ENCODE results near the gene GP9. TPM values are rescaled to one million over a fixed set of nuclear protein-coding genes. Genes with fewer than 3 reads are reported as not detected.

The GP9 gene
- total and polyA plus RNA-seq, 2 donors from 2014 or later, result 0.49 TPM; not detected in 1

DNA sequence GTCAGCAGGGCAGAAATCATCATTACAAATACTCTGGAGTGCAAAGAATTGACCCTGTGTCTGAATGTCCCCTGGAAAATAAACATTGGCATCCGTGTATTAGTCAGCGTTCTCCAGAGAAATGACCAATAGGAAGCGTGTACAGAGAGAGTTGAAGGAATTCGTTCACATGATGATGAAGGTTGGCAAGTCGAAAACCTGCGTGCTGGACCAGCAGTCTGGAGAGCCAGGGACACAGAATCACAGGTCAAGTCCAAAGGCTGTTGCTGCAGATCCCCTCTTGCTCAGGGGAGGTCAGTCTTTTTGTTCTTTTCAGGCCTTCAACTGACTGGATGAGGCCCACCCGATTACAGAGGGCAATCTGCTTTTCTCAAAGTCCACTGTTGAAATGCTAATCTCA is 16.6 kb downstream of the GP9 start:
- no peak for TF ChIP-seq CTCF (IDR thresholded peaks at IDR 0.05; ENCODE audit: borderline replicate concordance, extremely low read depth, insufficient read depth)
- no peak overlapping the region for H3K4me3 ChIP-seq (ENCODE audit: low read length in 3 of 3)
- H3K9me3 ChIP-seq (ENCODE audit: control insufficient read depth in 2 of 3, insufficient read depth in 1 of 3, low read length in 3 of 3), result no peaks in the 10 kb centered on the region
- intact Hi-C loops (cut with DNase I), result no loop called here
- no peak overlapping the region for H3K9ac ChIP-seq (ENCODE audit: low read length in 3 of 3)
- no peaks in the 10 kb centered on the region for H3K36me3 ChIP-seq (ENCODE audit: control insufficient read depth in 2 of 3, insufficient read depth in 3 of 3, low read length in 3 of 3)
- FAIRE-seq (no peak), DNase-seq (no peak)
- H3K27me3 ChIP-seq (ENCODE audit: control insufficient read depth, insufficient read depth, low read length), result no peaks in the 10 kb centered on the region
- H3K4me1 ChIP-seq (ENCODE audit: control insufficient read depth in 2 of 3, insufficient read depth in 2 of 3, low read depth in 1 of 3, low read length in 3 of 3), result no peaks in the 10 kb centered on the region
- H3K27ac ChIP-seq (ENCODE audit: low read depth in 2 of 2, low read length in 2 of 2), result no peak overlapping the region

GRCh38 chr3:129078510-129078909 is 17.9 kb downstream of the GP9 start:
- intact Hi-C loops (cut with DNase I), result no loop called here
- no peak for FAIRE-seq
- TF ChIP-seq CTCF (IDR thresholded peaks at IDR 0.05; ENCODE audit: borderline replicate concordance, extremely low read depth, insufficient read depth), result no peak

GRCh38 chr3:129081503-129081902 is 20.9 kb downstream of the GP9 start:
- Histone ChIP-seq H3K9ac (ENCODE audit: low read length in 3 of 3) (no peak overlapping the region), H3K4me1 (ENCODE audit: control insufficient read depth in 2 of 3, insufficient read depth in 2 of 3, low read depth in 1 of 3, low read length in 3 of 3) (no peaks in the 10 kb centered on the region), H3K36me3 (ENCODE audit: control insufficient read depth in 2 of 3, insufficient read depth in 3 of 3, low read length in 3 of 3) (no peaks in the 10 kb centered on the region), H3K4me3 (ENCODE audit: low read length in 3 of 3) (no peak overlapping the region), H3K27ac (ENCODE audit: low read depth in 2 of 2, low read length in 2 of 2) (no peak overlapping the region), H3K9me3 (ENCODE audit: control insufficient read depth in 2 of 3, insufficient read depth in 1 of 3, low read length in 3 of 3) (no peaks in the 10 kb centered on the region), H3K27me3 (ENCODE audit: control insufficient read depth, insufficient read depth, low read length) (no peaks in the 10 kb centered on the region)
- no peak for DNase-seq
- intact Hi-C loops (cut with DNase I), result no loop called here
- no peak for TF ChIP-seq CTCF (IDR thresholded peaks at IDR 0.05; ENCODE audit: borderline replicate concordance, extremely low read depth, insufficient read depth)
- FAIRE-seq, result no peak

More at GRCh38 chr3:129078510-129078909, 17.9 kb downstream of the GP9 start:
- no peaks in the 10 kb centered on the region for H3K4me1 ChIP-seq (ENCODE audit: control insufficient read depth in 2 of 3, insufficient read depth in 2 of 3, low read depth in 1 of 3, low read length in 3 of 3)
- H3K36me3 ChIP-seq (ENCODE audit: control insufficient read depth in 2 of 3, insufficient read depth in 3 of 3, low read length in 3 of 3), result no peaks in the 10 kb centered on the region
- H3K4me3 ChIP-seq (ENCODE audit: low read length in 3 of 3), result no peak overlapping the region
- H3K27me3 ChIP-seq (ENCODE audit: control insufficient read depth, insufficient read depth, low read length), result no peaks in the 10 kb centered on the region
- H3K9ac ChIP-seq (ENCODE audit: low read length in 3 of 3), result no peak overlapping the region
- no peak for DNase-seq
- no peak overlapping the region for H3K27ac ChIP-seq (ENCODE audit: low read depth in 2 of 2, low read length in 2 of 2)
- no peaks in the 10 kb centered on the region for H3K9me3 ChIP-seq (ENCODE audit: control insufficient read depth in 2 of 3, insufficient read depth in 1 of 3, low read length in 3 of 3)

DNA sequence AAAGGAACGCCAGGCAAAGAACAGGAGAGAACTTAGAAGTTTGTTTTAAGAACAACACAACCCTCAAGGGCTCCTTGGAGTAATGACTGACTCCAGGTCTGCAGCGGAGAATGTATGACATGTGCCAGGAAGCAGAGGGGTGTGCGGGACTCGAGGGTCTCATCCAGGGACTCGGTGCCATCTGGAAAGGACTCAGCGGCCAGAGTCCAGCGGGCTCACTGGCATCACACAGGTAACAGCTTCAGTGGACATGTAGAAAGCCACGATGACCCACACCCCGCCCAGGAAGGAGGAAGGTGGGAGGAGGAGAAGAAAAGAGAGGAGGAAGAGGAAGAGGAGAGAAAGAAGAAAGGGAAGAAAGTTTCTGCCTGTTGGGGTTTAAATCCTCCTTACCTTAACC is 21.4 kb downstream of the GP9 start:
- no peak for TF ChIP-seq CTCF (IDR thresholded peaks at IDR 0.05; ENCODE audit: borderline replicate concordance, extremely low read depth, insufficient read depth)
- Histone ChIP-seq H3K9ac (ENCODE audit: low read length in 3 of 3) (no peak overlapping the region), H3K36me3 (ENCODE audit: control insufficient read depth in 2 of 3, insufficient read depth in 3 of 3, low read length in 3 of 3) (no peaks in the 10 kb centered on the region), H3K27me3 (ENCODE audit: control insufficient read depth, insufficient read depth, low read length) (no peaks in the 10 kb centered on the region), H3K4me3 (ENCODE audit: low read length in 3 of 3) (no peak overlapping the region), H3K9me3 (ENCODE audit: control insufficient read depth in 2 of 3, insufficient read depth in 1 of 3, low read length in 3 of 3) (no peaks in the 10 kb centered on the region), H3K27ac (ENCODE audit: low read depth in 2 of 2, low read length in 2 of 2) (no peak overlapping the region), H3K4me1 (ENCODE audit: control insufficient read depth in 2 of 3, insufficient read depth in 2 of 3, low read depth in 1 of 3, low read length in 3 of 3) (no peaks in the 10 kb centered on the region)
- no peak for DNase-seq
- intact Hi-C loops (cut with DNase I), result no loop called here
- no peak for FAIRE-seq

Data from kidney (tissue), 14 donors.